ENCODE data around the gene PROSER2.

PROSER2 gene

DNA sequence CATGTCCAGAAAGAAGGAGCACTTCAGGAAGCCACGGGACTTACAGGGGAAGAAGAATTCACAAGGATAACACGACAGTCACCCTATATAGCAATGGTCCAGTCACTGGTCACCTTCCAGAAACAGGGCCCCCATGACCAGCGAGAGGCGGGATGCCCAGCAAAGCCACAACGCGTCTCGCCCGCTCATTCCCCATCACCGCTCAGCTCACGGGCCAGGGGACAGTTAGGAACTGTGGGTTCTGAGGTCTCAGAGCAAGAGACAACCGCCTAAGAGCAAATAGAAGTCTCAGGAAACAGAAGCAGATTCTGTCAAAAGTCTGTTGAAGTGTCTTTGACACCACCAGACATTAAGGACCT lies 71.9 kb downstream of the PROSER2 start:
- Mint-ChIP-seq H3K27ac (no peak overlapping the region), H3K9me3 (no peaks in the 10 kb centered on the region), H3K36me3 (no peaks in the 10 kb centered on the region), H3K27me3 (no peaks in the 10 kb centered on the region), H3K4me3 (no peak overlapping the region), H3K4me1 (no peaks in the 10 kb centered on the region)

DNA sequence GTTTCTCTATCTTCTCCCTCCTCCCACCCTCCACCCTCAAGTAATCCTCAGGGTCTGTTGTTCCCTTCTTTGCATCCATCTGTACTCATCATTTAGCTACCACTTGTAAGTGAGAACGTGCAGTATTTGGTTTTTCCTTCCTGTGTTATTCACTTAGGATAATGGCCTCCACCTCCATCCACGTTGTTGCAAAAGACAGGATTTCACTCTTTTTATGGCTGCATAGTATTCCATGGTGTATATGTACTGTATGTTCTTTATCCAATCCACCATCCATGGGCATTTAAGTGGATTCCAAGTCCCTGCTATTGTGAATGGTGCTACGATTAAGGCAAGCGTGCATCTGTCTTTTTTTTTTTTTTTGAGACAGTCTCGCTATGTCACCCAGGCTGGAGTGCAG lies 72.4 kb downstream of the PROSER2 start:
- Mint-ChIP-seq H3K27me3 (no peaks in the 10 kb centered on the region), H3K4me3 (no peak overlapping the region), H3K36me3 (no peaks in the 10 kb centered on the region), H3K4me1 (no peaks in the 10 kb centered on the region), H3K9me3 (no peaks in the 10 kb centered on the region), H3K27ac (no peak overlapping the region)

DNA sequence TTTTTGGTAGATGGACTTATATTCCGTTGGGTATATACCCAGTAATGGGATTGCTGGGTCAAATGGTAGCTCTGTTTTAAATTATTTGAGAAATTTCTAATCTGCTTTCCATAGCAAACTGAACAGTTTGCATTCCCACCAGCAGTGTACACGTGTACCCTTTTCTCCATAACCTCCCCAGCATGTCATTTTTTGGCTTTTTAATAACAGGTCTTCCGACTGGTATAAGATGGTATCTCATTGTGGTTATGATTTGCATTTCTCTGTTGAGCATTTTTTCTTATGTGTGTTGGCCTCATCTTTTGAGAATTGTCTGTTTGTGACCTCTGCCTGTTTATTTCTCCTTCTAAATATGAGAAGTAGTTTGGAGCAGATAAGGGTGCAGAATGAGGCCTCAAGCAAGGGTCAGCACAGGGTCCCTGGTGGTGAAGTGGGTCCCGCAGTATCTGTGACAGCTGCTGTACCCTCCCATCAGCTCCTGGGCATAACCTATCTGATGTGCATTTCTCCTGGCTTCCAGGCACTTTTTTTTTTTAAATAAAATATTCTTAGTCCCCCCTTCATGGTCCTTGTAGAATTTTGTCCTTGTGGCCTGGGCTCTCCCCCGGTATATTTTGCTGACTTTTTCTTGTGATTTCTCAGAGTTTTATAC lies 73.5 kb downstream of the PROSER2 start:
- Mint-ChIP-seq H3K4me3 (no peak overlapping the region), H3K4me1 (no peaks in the 10 kb centered on the region), H3K9me3 (no peaks in the 10 kb centered on the region), H3K27me3 (no peaks in the 10 kb centered on the region), H3K36me3 (no peaks in the 10 kb centered on the region), H3K27ac (no peak overlapping the region)

DNA sequence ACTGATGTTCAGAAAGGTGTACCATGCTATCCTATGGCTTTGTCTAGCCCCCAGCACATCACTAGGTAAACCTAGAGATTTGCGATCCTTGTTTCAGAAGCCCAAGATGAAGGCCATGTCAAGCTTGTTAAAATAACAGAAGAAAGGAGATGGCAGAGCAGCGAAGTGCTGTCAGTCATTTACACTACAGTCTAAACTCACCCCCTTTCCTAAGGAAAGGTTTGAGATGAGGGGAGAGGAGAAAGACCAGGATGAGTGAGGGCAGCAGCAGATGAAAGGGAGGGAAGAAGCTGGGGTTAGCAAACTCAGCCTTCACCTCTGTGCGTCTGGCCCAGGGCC lies 74.8 kb downstream of the PROSER2 start:
- no peaks in the 10 kb centered on the region for H3K4me1 Mint-ChIP-seq
- no peaks in the 10 kb centered on the region for H3K27me3 Mint-ChIP-seq
- H3K27ac Mint-ChIP-seq = no peak overlapping the region
- H3K9me3 Mint-ChIP-seq = no peaks in the 10 kb centered on the region
- H3K36me3 Mint-ChIP-seq = no peaks in the 10 kb centered on the region
- no peak overlapping the region for H3K4me3 Mint-ChIP-seq

DNA sequence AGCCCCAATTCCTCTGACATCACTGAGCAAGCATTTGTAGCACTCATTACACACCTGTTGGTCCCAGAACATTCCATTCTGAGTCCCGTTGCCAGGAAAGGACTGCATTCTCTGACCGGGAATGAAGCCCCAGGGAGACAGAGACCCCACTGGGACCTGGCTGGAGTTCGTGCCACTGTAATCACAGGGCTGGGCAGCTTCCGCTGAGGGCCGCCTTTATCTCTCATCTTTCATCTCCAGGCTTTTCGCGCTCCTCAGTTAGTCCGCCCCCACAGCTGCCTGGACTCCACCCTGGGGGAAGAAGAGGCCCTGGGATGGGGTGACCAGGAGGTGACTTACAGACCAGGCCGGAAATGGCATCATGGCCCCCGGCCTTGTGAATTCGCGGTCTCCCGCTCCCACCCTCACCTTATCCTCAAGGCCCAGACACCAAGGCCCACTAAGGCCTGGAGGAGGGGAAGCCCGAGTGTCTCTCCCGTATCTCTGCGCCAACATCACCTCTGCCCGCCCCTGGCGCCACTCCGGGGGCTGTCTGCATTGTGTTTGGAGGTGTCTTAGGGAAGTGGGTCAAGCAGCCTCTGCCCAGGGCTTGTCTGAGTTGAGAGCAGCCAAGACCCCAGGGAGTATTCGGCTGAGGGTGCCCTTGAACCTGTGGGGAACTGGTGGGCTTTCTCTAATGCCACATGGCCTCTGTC lies 75.4 kb downstream of the PROSER2 start:
- Mint-ChIP-seq H3K27ac (no peak overlapping the region), H3K36me3 (no peaks in the 10 kb centered on the region), H3K9me3 (no peaks in the 10 kb centered on the region), H3K4me1 (no peaks in the 10 kb centered on the region), H3K4me3 (no peak overlapping the region), H3K27me3 (no peaks in the 10 kb centered on the region)

DNA sequence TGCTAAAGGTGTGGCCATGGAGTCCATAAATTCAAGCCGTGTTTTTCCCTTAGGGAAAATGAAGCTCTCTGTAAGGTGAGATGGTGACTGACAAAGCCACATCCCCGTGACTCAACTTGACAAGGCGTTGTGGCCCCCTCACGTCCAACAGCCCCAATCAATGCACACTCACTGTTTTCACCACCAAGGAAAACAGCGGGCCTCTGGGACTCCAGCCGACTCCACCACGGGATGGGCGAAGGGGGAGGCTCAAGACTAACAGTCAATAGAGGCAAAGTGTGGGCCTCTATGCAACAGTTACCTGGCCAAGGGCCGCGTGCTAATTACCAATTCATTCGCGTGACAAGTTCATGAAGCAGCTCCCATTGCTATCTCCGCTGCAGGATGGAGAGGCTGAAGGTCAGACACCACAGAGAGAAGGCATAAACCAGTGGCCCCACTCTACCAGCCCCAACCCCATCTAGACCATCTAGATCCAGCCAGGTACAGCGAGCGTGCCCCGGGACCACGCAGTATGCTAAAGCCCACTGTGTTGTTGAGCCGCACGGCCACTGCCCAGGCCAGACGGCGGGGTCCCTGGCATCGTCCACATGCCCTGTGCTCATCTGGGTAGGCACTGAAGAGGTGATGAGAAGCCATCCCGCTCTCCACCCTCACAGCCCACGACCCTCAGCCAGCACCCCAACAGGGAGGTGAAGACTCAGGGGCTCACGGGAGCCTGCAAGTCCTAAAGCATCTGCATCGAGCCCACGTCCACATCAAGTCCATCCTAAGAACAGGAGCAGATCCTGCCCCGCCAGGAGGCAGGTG lies 76.1 kb downstream of the PROSER2 start:
- H3K4me3 Mint-ChIP-seq = no peak overlapping the region
- no peaks in the 10 kb centered on the region for H3K4me1 Mint-ChIP-seq
- no peaks in the 10 kb centered on the region for H3K9me3 Mint-ChIP-seq
- H3K27ac Mint-ChIP-seq = no peak overlapping the region
- H3K27me3 Mint-ChIP-seq = no peaks in the 10 kb centered on the region
- no peaks in the 10 kb centered on the region for H3K36me3 Mint-ChIP-seq

DNA sequence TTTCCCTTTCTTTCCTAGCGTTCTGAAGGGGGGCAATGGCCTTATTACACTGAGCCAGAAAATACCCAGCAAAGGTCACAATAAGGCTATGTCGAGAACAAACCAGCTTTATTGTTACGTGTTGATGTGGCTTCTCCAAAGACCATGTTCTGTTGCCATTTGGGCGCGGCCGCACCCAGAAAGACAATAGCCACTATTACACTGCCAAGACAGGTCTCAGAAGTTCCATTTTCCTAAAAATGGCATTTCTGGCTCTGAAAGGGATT lies 77.8 kb downstream of the PROSER2 start:
- Mint-ChIP-seq H3K27me3 (no peaks in the 10 kb centered on the region), H3K4me1 (no peaks in the 10 kb centered on the region), H3K4me3 (no peak overlapping the region), H3K36me3 (no peaks in the 10 kb centered on the region), H3K9me3 (no peaks in the 10 kb centered on the region), H3K27ac (no peak overlapping the region)

DNA sequence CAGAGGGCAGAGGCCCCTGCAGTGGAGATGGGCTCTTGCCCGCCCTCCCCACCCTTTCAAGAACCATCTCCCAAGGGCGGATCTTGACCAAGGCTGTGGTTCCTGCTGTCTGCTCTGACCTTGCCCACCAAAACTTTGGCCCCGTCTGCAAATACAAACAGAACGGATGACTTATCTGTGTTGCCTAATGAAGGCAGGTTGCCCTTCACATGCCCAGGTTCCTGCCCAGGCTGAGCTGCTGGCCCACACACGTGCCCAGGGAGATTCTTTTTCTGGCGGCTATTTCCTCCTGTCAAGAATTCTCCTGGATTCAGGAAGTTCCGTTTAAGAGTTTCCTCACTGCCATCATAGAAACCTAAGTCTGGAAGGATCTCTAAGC lies 78.3 kb downstream of the PROSER2 start:
- Mint-ChIP-seq H3K27ac (no peak overlapping the region), H3K27me3 (no peaks in the 10 kb centered on the region), H3K4me1 (no peaks in the 10 kb centered on the region), H3K36me3 (no peaks in the 10 kb centered on the region), H3K9me3 (no peaks in the 10 kb centered on the region), H3K4me3 (no peak overlapping the region)

DNA sequence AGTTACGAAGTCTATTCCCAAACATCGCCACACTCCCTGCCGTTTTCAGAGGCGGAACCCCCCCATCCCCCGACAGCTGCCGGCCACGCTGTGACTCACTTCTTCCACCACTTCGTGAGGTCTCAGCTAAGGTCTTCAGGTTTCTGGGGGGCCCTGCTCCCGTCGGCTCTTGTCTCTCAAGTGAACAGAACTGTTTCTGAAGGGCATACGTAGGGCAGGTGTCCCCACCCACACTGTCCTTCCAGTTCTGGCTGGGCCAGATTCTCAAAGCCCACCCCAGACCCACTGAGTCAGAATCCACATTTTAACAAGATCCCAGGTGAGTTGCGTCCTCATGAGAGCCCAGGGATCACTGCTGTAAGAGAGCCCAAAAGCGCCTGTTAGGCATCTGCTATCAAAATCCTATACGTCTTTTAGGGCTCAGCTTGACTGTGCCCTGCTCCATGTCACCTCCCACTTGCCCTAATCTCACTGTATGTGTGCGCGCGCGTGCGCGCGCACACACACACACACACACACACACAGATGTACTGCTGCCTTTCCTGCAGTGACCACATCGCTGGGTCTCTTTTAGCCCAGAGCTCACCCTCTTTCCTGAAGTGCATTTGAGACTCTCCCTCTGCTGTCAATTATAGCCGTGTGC lies 78.8 kb downstream of the PROSER2 start:
- H3K4me1 Mint-ChIP-seq = no peaks in the 10 kb centered on the region

DNA sequence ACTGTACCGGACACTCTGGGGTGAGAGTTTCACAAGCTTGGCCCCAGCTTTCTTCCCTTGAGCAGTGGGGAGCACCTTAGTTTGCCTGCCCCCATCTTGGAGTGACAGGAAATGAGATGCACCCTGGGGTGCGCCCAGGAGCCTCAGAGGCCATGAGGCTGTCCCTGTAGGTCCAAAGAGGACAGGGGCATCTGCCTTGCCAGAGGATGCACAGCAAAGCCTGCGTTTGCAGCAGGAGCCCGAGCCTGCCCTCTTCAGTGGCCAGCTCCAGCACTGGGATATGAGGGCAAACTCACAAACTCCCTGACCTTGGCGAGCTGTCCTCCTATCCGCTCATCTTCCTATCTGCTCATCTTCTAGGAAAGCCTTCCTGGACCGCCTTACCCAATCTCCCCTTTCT lies 79.5 kb downstream of the PROSER2 start:
- Mint-ChIP-seq H3K4me1 (no peaks in the 10 kb centered on the region), H3K27me3 (no peaks in the 10 kb centered on the region), H3K27ac (no peak overlapping the region), H3K4me3 (no peak overlapping the region), H3K36me3 (no peaks in the 10 kb centered on the region), H3K9me3 (no peaks in the 10 kb centered on the region)

More for the DNA sequence above, 78.8 kb downstream of the PROSER2 start:
- Mint-ChIP-seq H3K27me3 (no peaks in the 10 kb centered on the region), H3K9me3 (no peaks in the 10 kb centered on the region), H3K4me3 (no peak overlapping the region), H3K27ac (no peak overlapping the region), H3K36me3 (no peaks in the 10 kb centered on the region)

DNA sequence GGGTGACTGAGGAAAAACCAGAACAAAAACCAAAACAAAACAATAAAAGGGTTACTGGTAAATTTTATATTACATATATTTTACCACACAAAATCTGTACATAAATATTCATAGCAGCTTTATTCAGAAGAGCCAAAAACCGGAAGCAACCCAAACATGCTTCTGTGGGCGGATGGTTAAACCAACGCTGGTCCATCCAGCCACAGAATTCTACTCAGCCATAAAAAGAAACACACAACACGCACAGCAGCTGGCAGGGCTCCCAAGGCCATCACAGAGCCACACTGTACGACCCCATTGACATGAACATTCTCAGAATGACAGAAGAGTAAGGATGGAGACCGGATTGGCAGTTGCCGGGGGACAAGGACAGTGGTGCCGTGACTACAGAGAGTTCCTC lies 83.6 kb downstream of the PROSER2 start:
- H3K4me1 Mint-ChIP-seq = no peaks in the 10 kb centered on the region
- no peaks in the 10 kb centered on the region for H3K9me3 Mint-ChIP-seq
- peak overlapping the region; percentile 74 for H3K27ac Mint-ChIP-seq

DNA sequence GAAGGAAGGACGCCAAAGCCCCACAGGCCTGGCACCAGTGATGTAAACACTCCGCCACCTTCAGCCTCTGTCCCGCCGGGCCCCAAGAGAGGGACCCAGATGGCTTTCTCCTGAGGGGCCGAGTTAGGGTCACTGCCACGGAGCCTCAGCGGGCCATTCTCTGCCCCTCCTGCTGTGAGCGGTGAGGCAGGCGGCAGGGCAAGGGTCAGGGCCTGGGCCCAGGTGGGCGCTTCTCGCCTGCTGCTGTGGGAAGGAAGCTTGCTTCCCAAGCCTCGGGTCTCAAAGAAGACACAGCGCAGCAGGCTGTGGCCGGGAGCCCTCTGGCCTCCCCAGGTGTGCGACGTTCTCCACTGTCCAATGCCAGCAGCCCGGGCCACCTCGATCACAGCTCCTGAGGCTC lies 84.8 kb downstream of the PROSER2 start:
- H3K4me3 Mint-ChIP-seq = no peak overlapping the region
- no peaks in the 10 kb centered on the region for H3K4me1 Mint-ChIP-seq
- no peaks in the 10 kb centered on the region for H3K27me3 Mint-ChIP-seq
- no peaks in the 10 kb centered on the region for H3K36me3 Mint-ChIP-seq
- H3K9me3 Mint-ChIP-seq = no peaks in the 10 kb centered on the region
- no peak overlapping the region for H3K27ac Mint-ChIP-seq

More for the DNA sequence above, 83.6 kb downstream of the PROSER2 start:
- no peaks in the 10 kb centered on the region for H3K27me3 Mint-ChIP-seq
- H3K4me3 Mint-ChIP-seq = no peak overlapping the region
- H3K36me3 Mint-ChIP-seq = no peaks in the 10 kb centered on the region

DNA sequence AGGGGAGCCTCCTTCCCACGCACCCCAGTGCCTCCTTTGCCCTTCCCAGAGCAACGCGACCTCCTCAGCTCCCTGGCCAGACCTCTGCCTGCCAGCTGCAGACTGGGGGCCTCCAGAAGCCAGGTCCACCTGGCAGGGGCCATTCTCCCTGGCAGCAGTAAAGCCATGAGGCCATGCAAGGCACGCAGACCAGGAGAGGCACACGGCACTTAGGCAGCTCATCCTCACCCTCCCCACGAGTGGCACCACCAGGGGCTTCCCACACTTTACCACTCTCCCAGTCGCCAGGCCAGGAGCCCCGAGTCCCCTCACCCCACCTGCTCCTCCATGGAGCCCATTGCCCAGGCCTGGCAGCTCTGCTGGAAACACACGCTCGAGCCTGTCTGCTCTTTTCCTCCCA lies 85.4 kb downstream of the PROSER2 start:
- Mint-ChIP-seq H3K36me3 (no peaks in the 10 kb centered on the region), H3K4me1 (no peaks in the 10 kb centered on the region), H3K4me3 (no peak overlapping the region), H3K9me3 (no peaks in the 10 kb centered on the region), H3K27me3 (no peaks in the 10 kb centered on the region), H3K27ac (no peak overlapping the region)

DNA sequence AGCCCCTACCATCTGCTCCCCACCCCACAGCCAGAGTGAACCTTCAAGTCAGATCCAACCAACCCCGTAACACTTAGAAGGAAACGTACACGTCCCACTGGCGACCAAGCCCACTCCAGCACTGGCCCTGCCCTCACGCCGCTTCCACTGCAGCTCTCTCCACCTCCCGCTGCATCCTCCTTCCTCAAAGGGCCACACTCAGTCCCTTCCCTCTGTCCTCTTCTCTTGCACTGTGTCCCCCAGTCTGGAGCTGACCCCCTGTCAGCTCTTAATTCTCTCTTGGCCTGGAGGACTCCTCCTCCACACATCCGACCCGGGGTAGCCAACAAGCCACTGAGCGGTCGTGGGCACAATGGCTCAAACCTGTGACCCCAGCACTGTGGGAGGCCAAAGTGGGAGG lies 85.8 kb downstream of the PROSER2 start:
- no peak overlapping the region for H3K4me3 Mint-ChIP-seq
- H3K9me3 Mint-ChIP-seq = no peaks in the 10 kb centered on the region
- no peaks in the 10 kb centered on the region for H3K36me3 Mint-ChIP-seq
- no peaks in the 10 kb centered on the region for H3K4me1 Mint-ChIP-seq
- H3K27me3 Mint-ChIP-seq = no peaks in the 10 kb centered on the region
- H3K27ac Mint-ChIP-seq = no peak overlapping the region

DNA sequence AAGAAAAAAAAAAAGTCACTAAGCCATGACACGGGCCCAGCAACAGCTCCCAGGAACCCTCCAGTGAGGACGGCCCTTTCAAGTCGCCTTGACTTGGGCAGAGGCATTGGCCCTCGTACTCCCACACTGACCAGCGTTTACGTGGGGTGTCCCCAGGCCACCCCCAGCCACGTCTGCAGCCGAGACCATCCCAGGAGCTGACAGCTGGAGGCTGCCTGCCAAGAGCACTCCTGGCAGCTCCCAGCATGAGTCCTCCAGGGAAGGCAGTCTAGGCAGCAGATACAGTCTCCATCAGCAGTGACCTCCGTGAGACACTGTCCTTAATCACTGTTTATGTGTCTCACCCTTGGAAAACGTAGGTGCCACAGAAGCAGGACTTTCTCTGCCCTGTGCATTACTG lies 86.5 kb downstream of the PROSER2 start:
- Mint-ChIP-seq H3K27me3 (no peaks in the 10 kb centered on the region), H3K9me3 (no peaks in the 10 kb centered on the region), H3K27ac (no peak overlapping the region), H3K4me1 (no peaks in the 10 kb centered on the region), H3K36me3 (no peaks in the 10 kb centered on the region), H3K4me3 (no peak overlapping the region)

DNA sequence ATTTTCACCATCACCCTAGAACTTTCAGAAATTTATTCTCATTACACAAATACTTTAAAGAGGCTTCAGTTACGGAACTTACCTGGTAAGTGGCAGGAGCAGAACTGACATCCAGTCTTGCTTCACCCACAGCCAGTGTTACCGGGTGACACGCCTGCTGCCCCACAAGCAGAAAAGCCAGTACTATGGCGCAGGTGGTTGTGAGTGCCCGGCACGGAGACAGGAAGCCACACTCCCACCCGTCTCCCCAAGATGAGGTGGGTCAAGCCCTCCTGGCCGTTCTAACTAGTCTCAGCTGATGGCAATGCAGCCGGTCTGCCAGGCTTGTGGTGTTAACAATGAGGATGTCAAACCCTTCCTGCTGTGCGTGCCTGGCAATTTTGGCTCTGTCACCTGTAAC lies 86.9 kb downstream of the PROSER2 start:
- H3K27ac Mint-ChIP-seq = no peak overlapping the region
- no peaks in the 10 kb centered on the region for H3K27me3 Mint-ChIP-seq

More for the DNA sequence above, 86.9 kb downstream of the PROSER2 start:
- Mint-ChIP-seq H3K9me3 (no peaks in the 10 kb centered on the region), H3K4me1 (no peaks in the 10 kb centered on the region), H3K4me3 (no peak overlapping the region), H3K36me3 (no peaks in the 10 kb centered on the region)
